Left ventricle myocardium inferior (tissue), 1 donor: ENCODE measurements around the gene AKAP14. TPM values are rescaled to one million over a fixed set of nuclear protein-coding genes. Genes with fewer than 3 reads are reported as not detected.
"Not testable (repeated sequence)": the region's sequence is repeated elsewhere in the genome, so short reads cannot be mapped to it uniquely, and the experiment has no call there.

Experiments used
- DNase-seq: peaks from one replicate; pipeline ENCODE4 v3.0.0-alpha.2; 2020
- H3K27ac ChIP-seq: fragments of 200-600 bp; replicated peaks from 2 replicates; pipeline ENCODE4 v1.8.0; 2021
- H3K27me3 ChIP-seq: fragments of 200-600 bp; 2 replicates; pipeline ENCODE4 v1.8.0; 2021; ENCODE audit warnings: low read depth
- H3K36me3 ChIP-seq: fragments of 200-600 bp; 2 replicates; pipeline ENCODE4 v1.8.0; 2021
- H3K4me1 ChIP-seq: fragments of 200-600 bp; 2 replicates; pipeline ENCODE4 v1.8.0; 2021
- H3K4me3 ChIP-seq: fragments of 200-600 bp; 2 replicates; pipeline ENCODE4 v1.8.0; 2021; ENCODE audit warnings: mild to moderate bottlenecking, moderate library complexity
- H3K9me3 ChIP-seq: fragments of 200-600 bp; replicated peaks from 2 replicates; pipeline ENCODE4 v1.8.0; 2021
- intact Hi-C: fragments of 100-400 bp; cut with micrococcal nuclease; formaldehyde crosslinking; loops from one replicate; pipeline ENCODE4 v1.11.0; 2022
- total RNA-seq: library from RNA; stranded (reverse); fragmentation: NEBNext Ultra II Directional; extraction: Animal tissue kit (Norgen Biotek cat#: 25700); gene quantifications from one replicate; pipeline ENCODE4 v1.2.1, GENCODE V29; 2021
- TF ChIP-seq, protein P1 (sequence below): fragments of 200-600 bp; IDR thresholded peaks from 2 replicates; pipeline ENCODE4 v1.8.0; 2021; ENCODE audit warnings: antibody characterized with exemption, mild to moderate bottlenecking, borderline replicate concordance
- donor health status: DM: no; HTN: yes; CAD: no; lungs with severe emphysema.

Gene AKAP14
- total RNA-seq, 1 donor from 2014 or later: not detected

DNA sequence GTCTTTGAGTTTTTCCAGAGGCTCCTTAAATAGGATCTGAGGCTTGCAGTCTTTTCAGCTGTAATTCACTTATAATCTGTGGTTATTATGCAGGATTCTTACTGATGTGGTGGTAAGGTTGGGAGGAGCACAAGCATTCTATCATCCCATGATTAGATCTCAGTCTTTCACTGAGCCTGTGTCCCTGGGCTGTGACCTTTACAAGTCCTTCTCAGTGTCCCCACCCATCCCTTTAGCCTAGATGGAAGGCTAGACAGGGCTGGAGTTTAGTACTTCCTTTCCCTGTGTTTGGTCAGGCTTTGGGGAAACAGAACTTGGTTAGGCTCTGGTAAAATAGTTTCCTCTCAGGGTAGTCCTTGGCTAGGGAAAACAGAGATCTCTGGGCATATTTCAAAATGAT lies 64.9 kb downstream of the AKAP14 start:
- Histone ChIP-seq H3K9me3 (no peaks in the 10 kb centered on the region), H3K27ac (no peak overlapping the region), H3K36me3 (no peaks in the 10 kb centered on the region), H3K4me3 (no peak overlapping the region), H3K4me1 (no peaks in the 10 kb centered on the region), H3K27me3 (no peaks in the 10 kb centered on the region)
- intact Hi-C loops: no loop called here
- DNase-seq: no peak
- TF ChIP-seq, protein P1, sequence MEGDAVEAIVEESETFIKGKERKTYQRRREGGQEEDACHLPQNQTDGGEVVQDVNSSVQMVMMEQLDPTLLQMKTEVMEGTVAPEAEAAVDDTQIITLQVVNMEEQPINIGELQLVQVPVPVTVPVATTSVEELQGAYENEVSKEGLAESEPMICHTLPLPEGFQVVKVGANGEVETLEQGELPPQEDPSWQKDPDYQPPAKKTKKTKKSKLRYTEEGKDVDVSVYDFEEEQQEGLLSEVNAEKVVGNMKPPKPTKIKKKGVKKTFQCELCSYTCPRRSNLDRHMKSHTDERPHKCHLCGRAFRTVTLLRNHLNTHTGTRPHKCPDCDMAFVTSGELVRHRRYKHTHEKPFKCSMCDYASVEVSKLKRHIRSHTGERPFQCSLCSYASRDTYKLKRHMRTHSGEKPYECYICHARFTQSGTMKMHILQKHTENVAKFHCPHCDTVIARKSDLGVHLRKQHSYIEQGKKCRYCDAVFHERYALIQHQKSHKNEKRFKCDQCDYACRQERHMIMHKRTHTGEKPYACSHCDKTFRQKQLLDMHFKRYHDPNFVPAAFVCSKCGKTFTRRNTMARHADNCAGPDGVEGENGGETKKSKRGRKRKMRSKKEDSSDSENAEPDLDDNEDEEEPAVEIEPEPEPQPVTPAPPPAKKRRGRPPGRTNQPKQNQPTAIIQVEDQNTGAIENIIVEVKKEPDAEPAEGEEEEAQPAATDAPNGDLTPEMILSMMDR: no peak

DNA sequence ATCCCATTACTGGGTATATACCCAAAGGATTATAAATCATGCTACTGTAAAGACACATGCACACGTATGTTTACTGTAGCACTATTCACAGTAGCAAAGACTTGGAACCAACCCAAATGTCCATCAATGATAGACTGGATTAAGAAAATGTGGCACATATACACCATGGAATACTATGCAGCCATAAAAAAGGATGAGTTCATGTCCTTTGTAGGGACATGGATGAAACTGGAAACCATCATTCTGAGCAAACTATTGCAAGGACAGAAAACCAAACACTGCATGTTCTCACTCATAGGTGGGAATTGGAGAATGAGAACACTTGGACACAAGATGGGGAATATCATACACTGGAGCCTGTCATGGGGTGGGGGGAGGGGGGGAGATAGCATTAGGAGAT lies 71.1 kb downstream of the AKAP14 start:
- H3K4me3 ChIP-seq, DNase-seq, H3K36me3 ChIP-seq, H3K4me1 ChIP-seq, H3K27me3 ChIP-seq, intact Hi-C loops, H3K27ac ChIP-seq, H3K9me3 ChIP-seq: not testable (repeated sequence)

Other genes starting within 250 kb of the AKAP14 start
- 5.6 TPM for gene SEPTIN6, start 202.7 kb upstream of the AKAP14 start, total RNA-seq
- 0.33 TPM for gene SOWAHD, start 137.3 kb upstream of the AKAP14 start, total RNA-seq
- gene RPL39, start 104.3 kb upstream of the AKAP14 start, total RNA-seq: 1,056 TPM
- gene UPF3B, start 42.9 kb upstream of the AKAP14 start, total RNA-seq: 3.5 TPM
- gene RNF113A, start 24.2 kb upstream of the AKAP14 start, total RNA-seq: 9.3 TPM
- 584 TPM for gene NDUFA1, start 24.1 kb upstream of the AKAP14 start, total RNA-seq
- 5.0 TPM for gene NKAP, start 47.9 kb downstream of the AKAP14 start, total RNA-seq
- not detected for gene RHOXF2B, start 181.8 kb downstream of the AKAP14 start, total RNA-seq
- gene RHOXF1, start 220.0 kb downstream of the AKAP14 start, total RNA-seq: not detected